T-cell (primary cell): ENCODE measurements around the gene ARL9. TPM values are rescaled to one million over a fixed set of nuclear protein-coding genes. Genes with fewer than 3 reads are reported as not detected.

Source experiments
- ATAC-seq, 4 experiments: fragments of 200-7000 bp in 3 of 4; fragments of 150-1000 bp in 1 of 4; cut with Tn5 transposase; replicated peaks in 1 of 4; 1 replicate in 3 of 4; 2 replicates in 1 of 4; pipeline ENCODE4 v1.10.0; 2021; ENCODE audit warnings: moderate library complexity in 3 of 4, mild to moderate bottlenecking in 2 of 4, moderate number of reproducible peaks in 1 of 4
- CTCF ChIA-PET, 2 donors: fragments of 300-600 bp; sonication (Branson Sonifier 250); formaldehyde crosslinking; loops; one replicate each; lab custom pipeline; 2022; ENCODE audit warnings: antibody characterized with exemption in 2 of 2; lab: Charles Lee
- POLR2A ChIA-PET, 2 donors: fragments of 300-600 bp; sonication (Branson Sonifier 250); formaldehyde crosslinking; loops; one replicate each; lab custom pipeline; 2022; ENCODE audit warnings: antibody characterized with exemption in 2 of 2; lab: Charles Lee
- DNase-seq, 35 experiments: peaks; one replicate each; pipeline versions ENCODE4 v3.0.0 to v3.0.0-alpha.2; 2013 to 2023
- H3K27ac ChIP-seq: one replicate; pipeline ENCODE4 v1.5.1; 2013; ENCODE audit warnings: low read length
- H3K27me3 ChIP-seq, 2 experiments: replicated peaks in 1 of 2; 1 replicate in 1 of 2; 2 replicates in 1 of 2; pipeline versions ENCODE4 v1.6.1 to v1.7.0; 2013; ENCODE audit warnings: low read length in 1 of 2, mixed read lengths in 1 of 2; ENCODE audit not compliant: control insufficient read depth in 2 of 2, insufficient read depth in 2 of 2; ENCODE audit errors: extremely low read depth in 1 of 2
- H3K36me3 ChIP-seq, 2 donors: 1 replicate in 1 of 2; 2 replicates in 1 of 2; pipeline versions ENCODE4 v1.6.1 to v1.7.0; 2013; ENCODE audit warnings: low read length in 1 of 2; ENCODE audit not compliant: control insufficient read depth in 2 of 2, insufficient read depth in 1 of 2; ENCODE audit errors: extremely low read depth in 1 of 2
- H3K4me1 ChIP-seq, 2 experiments: 1 replicate in 1 of 2; 2 replicates in 1 of 2; pipeline versions ENCODE4 v1.6.1 to v1.7.0; 2013; ENCODE audit warnings: low read length in 2 of 2, mixed read lengths in 1 of 2; ENCODE audit not compliant: insufficient read depth in 2 of 2, control insufficient read depth in 1 of 2; ENCODE audit errors: extremely low read depth in 1 of 2
- H3K4me3 ChIP-seq, 2 donors: 1 replicate in 1 of 2; 2 replicates in 1 of 2; pipeline versions ENCODE4 v1.5.1 to v1.7.0; 2013; ENCODE audit warnings: mild to moderate bottlenecking in 2 of 2, low read length in 1 of 2, moderate library complexity in 1 of 2; ENCODE audit not compliant: control insufficient read depth in 1 of 2; ENCODE audit errors: extremely low read depth in 1 of 2
- H3K9me3 ChIP-seq: 2 replicates; pipeline ENCODE4 v1.7.0; 2013
- H3K27ac Mint-ChIP-seq, 2 donors: one replicate each; pipeline ENCODE4 v1.8.0; 2020 to 2021; ENCODE audit warnings: mild to moderate bottlenecking in 2 of 2, mixed read lengths in 2 of 2
- H3K27me3 Mint-ChIP-seq, 2 donors: one replicate each; pipeline ENCODE4 v1.8.0; 2021 to 2022; ENCODE audit warnings: mixed read lengths in 2 of 2
- H3K36me3 Mint-ChIP-seq: one replicate; pipeline ENCODE4 v1.8.0; 2021; ENCODE audit warnings: mixed read lengths
- H3K4me1 Mint-ChIP-seq, 3 donors: one replicate each; pipeline ENCODE4 v1.8.0; 2020 to 2022; ENCODE audit warnings: mixed read lengths in 3 of 3, mild to moderate bottlenecking in 1 of 3
- H3K4me3 Mint-ChIP-seq, 3 donors: one replicate each; pipeline ENCODE4 v1.8.0; 2020 to 2022; ENCODE audit warnings: mild to moderate bottlenecking in 3 of 3, mixed read lengths in 3 of 3, moderate library complexity in 3 of 3
- H3K9me3 Mint-ChIP-seq, 3 donors: one replicate each; pipeline ENCODE4 v1.8.0; 2020 to 2022; ENCODE audit warnings: mixed read lengths in 3 of 3
- WGBS: methylation state at CpG from one replicate; pipeline ENCODE4 v1.1.5; 2013; ENCODE audit warnings: missing lambda C conversion rate; ENCODE audit not compliant: insufficient coverage; 5-methylcytosine and 5-hydroxymethylcytosine counted together
- total RNA-seq, 35 experiments: library from RNA in 6 of 35; stranded (reverse) in 6 of 35; fragments of 120-200 nt in 1 of 35; gene quantifications; one replicate each; pipeline versions ENCODE4 v1.2.1 to v1.2.4 and lab custom pipeline; 2013 to 2026

The ARL9 gene
- total RNA-seq, 5 donors from 2014 or later (not counting 1 experiment from before 2014, with no cell fraction given), result 0.23 to 0.63 (median 0.52) TPM; not detected in 1

DNA sequence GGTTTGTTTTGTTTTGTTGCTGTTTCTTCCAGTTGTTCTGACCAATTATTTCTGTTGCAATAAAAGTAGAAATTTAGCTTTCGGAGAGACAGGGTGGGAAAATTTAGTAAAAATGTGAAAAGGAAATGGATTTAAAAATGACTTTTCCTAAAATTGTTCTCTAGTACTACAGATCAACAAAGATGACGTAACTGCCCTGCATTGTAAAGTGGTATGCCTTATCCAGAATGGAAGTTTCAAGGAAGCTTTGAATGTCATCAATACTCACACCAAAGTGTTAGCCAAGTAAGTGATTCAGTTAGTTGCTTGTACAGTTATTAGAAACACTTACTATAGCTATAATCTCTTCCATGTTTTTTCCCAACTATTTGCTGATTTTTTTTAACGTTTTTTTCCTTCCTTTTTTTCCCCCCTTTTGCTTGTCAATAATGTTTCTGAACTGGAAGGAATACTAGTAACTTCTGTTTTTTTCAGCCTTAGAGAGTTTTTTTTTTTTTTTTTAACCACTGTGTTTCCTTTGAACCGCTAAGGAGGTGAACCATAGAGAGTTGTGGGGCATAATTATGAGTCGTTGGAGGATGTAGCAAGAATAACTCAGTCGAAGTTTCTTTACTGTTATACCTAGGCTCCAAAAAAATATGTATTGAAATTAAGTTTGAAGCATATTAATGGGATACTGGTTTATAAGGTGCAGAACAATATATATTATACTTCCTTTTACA lies 35.9 kb upstream of the ARL9 start:
- POLR2A ChIA-PET, result interaction anchor here (0.7 to 1.5 kb wide), 6 partner anchors 11 to 357 kb away, joined by 3 to 7 read pairs (median 6); partner anchors contain the start of gene PPAT (in 1 of the 2)
- H3K27me3 ChIP-seq, result no peaks in the 10 kb centered on the region
- peaks cover 23 to 35% of the 10 kb centered on the region in 2 experiments for H3K4me1 ChIP-seq
- CTCF ChIA-PET, result interaction anchor here in 1 of 2 donors (0.7 to 1.6 kb wide), 2 partner anchors 17 to 303 kb away, joined by 3 to 6 read pairs; no protein-coding TSS in a partner anchor
- H3K36me3 Mint-ChIP-seq, result peaks cover 24% of the 10 kb centered on the region
- no peaks in the 10 kb centered on the region for H3K9me3 ChIP-seq
- H3K27me3 Mint-ChIP-seq, result no peaks in the 10 kb centered on the region
- H3K36me3 ChIP-seq, result peaks cover 5 to 26% of the 10 kb centered on the region in 2 donors
- no peaks in the 10 kb centered on the region for H3K9me3 Mint-ChIP-seq
- DNase-seq, result no peak
- peak overlapping the region; percentile 67 to 100 (median 97) for H3K4me3 Mint-ChIP-seq
- no peak overlapping the region for H3K4me3 ChIP-seq
- WGBS, result no CpG with 5 or more reads among the region's 6 CpGs
- peak overlapping the region in 1 of 2 donors; percentile 67 for H3K27ac Mint-ChIP-seq
- H3K4me1 Mint-ChIP-seq, result peaks cover 52 to 57% (median 53%) of the 10 kb centered on the region in 3 donors
- ATAC-seq, result no peak
- no peak overlapping the region for H3K27ac ChIP-seq

DNA sequence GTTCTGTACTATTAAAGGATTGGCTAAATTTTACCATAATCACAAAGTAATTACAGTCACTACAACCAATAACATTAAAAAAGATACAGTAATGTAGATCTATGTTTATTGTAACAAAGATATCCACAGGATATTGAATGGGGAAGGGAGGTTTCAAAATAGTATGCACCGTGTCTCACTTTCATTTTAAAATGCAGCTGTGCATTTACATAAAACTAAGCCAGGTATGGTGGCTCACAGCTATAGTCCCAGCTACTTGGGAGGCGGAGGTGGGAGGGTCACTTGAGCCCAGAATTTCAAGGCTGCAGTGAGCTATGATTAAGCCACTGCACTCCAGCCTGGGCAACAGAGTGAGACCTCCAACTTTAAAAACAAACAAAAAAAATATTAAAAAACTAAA lies 29.7 kb upstream of the ARL9 start:
- Mint-ChIP-seq H3K27ac (no peak overlapping the region), H3K4me3 (no peak overlapping the region), H3K36me3 (peaks cover 50% of the 10 kb centered on the region), H3K27me3 (no peaks in the 10 kb centered on the region), H3K4me1 (peaks cover 0 to 4% (median 3%) of the 10 kb centered on the region in 3 donors), H3K9me3 (no peaks in the 10 kb centered on the region)
- no CpG with 5 or more reads among the region's 2 CpGs for WGBS
- DNase-seq (no peak), ATAC-seq (no peak)
- no peaks in the 10 kb centered on the region for H3K4me1 ChIP-seq
- peaks cover 10 to 75% of the 10 kb centered on the region in 2 donors for H3K36me3 ChIP-seq
- ChIA-PET POLR2A (no interaction called here), CTCF (no interaction called here)
- H3K9me3 ChIP-seq, result no peaks in the 10 kb centered on the region
- no peak overlapping the region for H3K4me3 ChIP-seq
- no peak overlapping the region for H3K27ac ChIP-seq
- H3K27me3 ChIP-seq, result no peaks in the 10 kb centered on the region

DNA sequence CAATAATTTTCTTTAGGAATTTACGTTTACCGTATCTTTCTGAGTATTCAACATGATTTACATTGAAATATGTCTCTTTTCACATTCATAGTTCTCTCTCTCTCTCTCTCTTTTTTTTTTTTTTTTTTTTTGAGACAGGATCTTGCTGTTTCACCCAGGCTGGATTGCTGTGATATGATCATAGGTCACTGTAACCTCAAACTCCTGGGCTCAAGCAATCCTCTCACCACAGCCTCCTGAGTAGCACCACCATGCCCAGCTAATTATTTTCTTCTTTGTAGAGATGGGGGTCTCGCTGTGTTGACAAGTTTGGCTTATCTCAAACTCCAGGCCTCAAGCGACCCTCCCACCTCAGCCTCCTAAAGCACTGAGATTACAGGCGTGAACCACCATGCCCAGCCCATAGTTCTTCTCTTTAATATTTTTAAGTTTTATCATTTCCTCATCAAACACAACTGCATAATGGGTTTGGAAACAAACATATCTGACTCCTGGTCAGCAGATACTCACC lies 28.3 kb upstream of the ARL9 start:
- DNase-seq, result no peak
- H3K27me3 Mint-ChIP-seq, result no peaks in the 10 kb centered on the region
- Histone ChIP-seq H3K9me3 (no peaks in the 10 kb centered on the region), H3K4me3 (no peak overlapping the region), H3K4me1 (no peaks in the 10 kb centered on the region), H3K27me3 (no peaks in the 10 kb centered on the region), H3K36me3 (peaks cover 10 to 74% of the 10 kb centered on the region in 2 donors), H3K27ac (no peak overlapping the region)
- H3K27ac Mint-ChIP-seq, result no peak overlapping the region
- H3K9me3 Mint-ChIP-seq, result no peaks in the 10 kb centered on the region
- ChIA-PET POLR2A (no interaction called here), CTCF (interaction anchor here in 1 of 2 donors (1.3 kb wide), 1 partner anchor 42 kb away, joined by 3 read pairs; the partner anchor contains the start of gene PPAT)
- H3K4me1 Mint-ChIP-seq, result no peaks in the 10 kb centered on the region
- ATAC-seq, result no peak
- peaks cover 45% of the 10 kb centered on the region for H3K36me3 Mint-ChIP-seq
- no peak overlapping the region for H3K4me3 Mint-ChIP-seq
- no CpG with 5 or more reads among the region's 5 CpGs for WGBS

DNA sequence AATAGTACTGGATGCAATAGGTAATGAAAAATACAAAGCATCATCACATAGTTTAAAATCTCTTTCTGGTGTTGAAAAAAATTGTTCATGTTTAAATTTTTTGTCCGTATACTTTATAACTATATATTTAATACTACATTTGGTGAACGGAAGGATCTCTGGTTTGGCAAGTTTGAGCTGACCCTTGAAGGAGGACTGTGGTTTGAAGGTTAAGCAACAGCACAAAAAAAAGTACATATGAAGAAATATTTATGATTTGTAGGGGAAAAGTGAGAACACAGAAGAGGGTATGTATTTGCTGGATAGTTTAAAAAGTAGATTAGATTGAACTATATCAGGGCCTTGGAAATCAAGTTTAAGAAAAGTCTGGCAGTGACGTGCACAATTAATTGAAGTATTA lies 24.9 kb upstream of the ARL9 start:
- ATAC-seq (no peak), DNase-seq (no peak)
- H3K4me3 Mint-ChIP-seq, result no peak overlapping the region
- H3K36me3 Mint-ChIP-seq, result peaks cover 45% of the 10 kb centered on the region
- H3K4me3 ChIP-seq, result no peak overlapping the region
- 100% methylated on average over 1 of the region's 3 CpGs for whole genome bisulfite sequencing
- no peaks in the 10 kb centered on the region for H3K27me3 Mint-ChIP-seq
- no peaks in the 10 kb centered on the region for H3K9me3 ChIP-seq
- no peaks in the 10 kb centered on the region for H3K27me3 ChIP-seq
- H3K27ac Mint-ChIP-seq, result no peak overlapping the region
- H3K9me3 Mint-ChIP-seq, result no peaks in the 10 kb centered on the region
- no peaks in the 10 kb centered on the region for H3K4me1 Mint-ChIP-seq
- ChIA-PET POLR2A (interaction anchor here (0.6 to 0.7 kb wide), 3 partner anchors 40 to 60 kb away, joined by 3 to 5 read pairs (median 4); no protein-coding TSS in a partner anchor), CTCF (no interaction called here)
- H3K27ac ChIP-seq, result no peak overlapping the region
- H3K4me1 ChIP-seq, result no peaks in the 10 kb centered on the region
- H3K36me3 ChIP-seq, result peaks cover 14 to 78% of the 10 kb centered on the region in 2 donors

DNA sequence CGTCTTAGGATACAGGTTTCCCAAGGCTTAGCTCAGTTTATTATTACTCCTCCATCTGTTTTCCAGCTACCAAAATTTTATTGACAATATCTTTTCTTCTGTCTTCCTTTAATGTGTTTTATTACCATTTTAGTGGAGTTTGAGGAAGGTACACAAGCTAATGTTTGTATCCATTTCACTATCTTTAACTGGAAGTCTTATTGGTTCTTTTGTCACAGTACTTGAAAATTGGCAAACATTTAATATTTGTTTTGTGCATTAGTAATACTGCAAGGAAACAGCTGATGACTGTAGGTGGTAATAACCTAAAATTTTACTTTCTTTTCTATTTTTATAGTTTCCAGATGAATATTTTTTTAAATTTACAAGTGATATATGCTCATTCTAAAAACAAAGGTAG lies 9.3 kb upstream of the ARL9 start:
- peaks cover 58% of the 10 kb centered on the region for H3K36me3 Mint-ChIP-seq
- Histone ChIP-seq H3K36me3 (peaks cover 4 to 51% of the 10 kb centered on the region in 2 donors), H3K4me1 (no peaks in the 10 kb centered on the region), H3K9me3 (no peaks in the 10 kb centered on the region), H3K27me3 (no peaks in the 10 kb centered on the region), H3K27ac (no peak overlapping the region), H3K4me3 (no peak overlapping the region)
- WGBS, result no CpG with 5 or more reads among the region's 1 CpG
- no peak overlapping the region for H3K27ac Mint-ChIP-seq
- H3K9me3 Mint-ChIP-seq, result no peaks in the 10 kb centered on the region
- no peak for ATAC-seq
- no peak for DNase-seq
- ChIA-PET POLR2A (no interaction called here), CTCF (no interaction called here)
- H3K4me1 Mint-ChIP-seq, result no peaks in the 10 kb centered on the region
- no peaks in the 10 kb centered on the region for H3K27me3 Mint-ChIP-seq
- no peak overlapping the region for H3K4me3 Mint-ChIP-seq

DNA sequence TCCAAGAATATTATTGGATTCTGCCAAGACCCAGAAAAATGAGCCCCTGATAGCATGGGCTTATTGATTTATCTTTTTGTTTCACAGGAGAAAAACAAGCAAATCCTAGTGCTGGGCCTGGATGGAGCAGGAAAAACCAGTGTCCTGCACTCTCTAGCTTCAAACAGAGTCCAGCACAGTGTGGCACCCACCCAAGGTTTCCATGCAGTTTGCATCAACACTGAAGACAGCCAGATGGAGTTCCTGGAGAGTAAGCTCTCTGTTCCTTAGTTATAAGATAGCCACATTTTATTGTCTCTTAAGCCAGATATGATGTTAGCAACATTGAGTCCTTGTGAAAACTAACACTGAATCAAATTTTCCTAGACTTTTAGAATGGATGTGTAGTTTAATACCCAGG lies 5.5 kb downstream of the ARL9 start:
- Mint-ChIP-seq H3K27ac (no peak overlapping the region), H3K4me3 (no peak overlapping the region), H3K36me3 (no peaks in the 10 kb centered on the region), H3K27me3 (peaks cover 3 to 4% of the 10 kb centered on the region in 2 donors), H3K4me1 (peaks cover 5 to 9% (median 6%) of the 10 kb centered on the region in 3 donors), H3K9me3 (no peaks in the 10 kb centered on the region)
- ATAC-seq (no peak), DNase-seq (no peak)
- H3K36me3 ChIP-seq, result no peaks in the 10 kb centered on the region
- ChIA-PET CTCF (no interaction called here), POLR2A (interaction anchor here in 1 of 2 donors (0.6 kb wide), 1 partner anchor 480 kb away, joined by 3 read pairs; no protein-coding TSS in a partner anchor)
- peaks cover 0 to 8% of the 10 kb centered on the region in 2 experiments for H3K27me3 ChIP-seq
- no peak overlapping the region for H3K4me3 ChIP-seq
- peaks cover 2 to 5% of the 10 kb centered on the region in 2 experiments for H3K4me1 ChIP-seq
- H3K9me3 ChIP-seq, result no peaks in the 10 kb centered on the region
- H3K27ac ChIP-seq, result no peak overlapping the region
